Gastroesophageal sphincter (tissue), 3 donors: ENCODE measurements around the gene TNNI3K.

Experiments used
- POLR2A ChIP-seq, 2 donors: fragments of 450-650 bp; IDR thresholded peaks; one replicate each; pipeline ENCODE4 v1.6.1; 2017; ENCODE audit warnings: antibody characterized with exemption in 2 of 2, mild to moderate bottlenecking in 2 of 2, moderate library complexity in 1 of 2
- POLR2AphosphoS5 ChIP-seq: sonication (generic); formaldehyde crosslinking; IDR thresholded peaks from one replicate; pipeline ENCODE4 v1.6.1; 2017; ENCODE audit warnings: antibody characterized with exemption
- TF ChIP-seq, protein P1 (sequence below), 4 experiments: fragments of 200-600 bp in 2 of 4; fragments of 450-650 bp in 2 of 4; sonication (generic) in 1 of 4; IDR thresholded peaks; one replicate each; pipeline ENCODE4 v1.5.1; 2017 to 2019; ENCODE audit warnings: antibody characterized with exemption in 4 of 4, mild to moderate bottlenecking in 2 of 4, moderate library complexity in 2 of 4

DNA sequence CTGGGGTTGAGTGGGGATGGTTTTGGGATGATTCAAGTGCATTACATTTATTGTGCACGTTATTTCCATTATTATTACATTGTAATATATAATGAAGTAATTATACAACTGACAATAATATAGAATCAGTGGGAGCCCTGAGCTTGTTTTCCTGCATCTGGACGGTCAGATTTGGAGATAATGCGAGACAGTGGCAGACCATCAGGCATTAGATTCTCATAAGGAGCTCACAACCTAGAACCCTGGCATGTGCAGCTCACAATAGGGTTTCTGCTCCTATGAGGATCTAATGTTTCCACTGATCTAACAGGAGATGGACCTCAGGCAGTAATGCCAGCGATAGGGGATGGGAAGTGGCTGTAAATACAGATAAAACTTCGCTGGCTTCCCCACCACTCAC is 355.1 kb downstream of the TNNI3K start:
- TF ChIP-seq, protein P1, sequence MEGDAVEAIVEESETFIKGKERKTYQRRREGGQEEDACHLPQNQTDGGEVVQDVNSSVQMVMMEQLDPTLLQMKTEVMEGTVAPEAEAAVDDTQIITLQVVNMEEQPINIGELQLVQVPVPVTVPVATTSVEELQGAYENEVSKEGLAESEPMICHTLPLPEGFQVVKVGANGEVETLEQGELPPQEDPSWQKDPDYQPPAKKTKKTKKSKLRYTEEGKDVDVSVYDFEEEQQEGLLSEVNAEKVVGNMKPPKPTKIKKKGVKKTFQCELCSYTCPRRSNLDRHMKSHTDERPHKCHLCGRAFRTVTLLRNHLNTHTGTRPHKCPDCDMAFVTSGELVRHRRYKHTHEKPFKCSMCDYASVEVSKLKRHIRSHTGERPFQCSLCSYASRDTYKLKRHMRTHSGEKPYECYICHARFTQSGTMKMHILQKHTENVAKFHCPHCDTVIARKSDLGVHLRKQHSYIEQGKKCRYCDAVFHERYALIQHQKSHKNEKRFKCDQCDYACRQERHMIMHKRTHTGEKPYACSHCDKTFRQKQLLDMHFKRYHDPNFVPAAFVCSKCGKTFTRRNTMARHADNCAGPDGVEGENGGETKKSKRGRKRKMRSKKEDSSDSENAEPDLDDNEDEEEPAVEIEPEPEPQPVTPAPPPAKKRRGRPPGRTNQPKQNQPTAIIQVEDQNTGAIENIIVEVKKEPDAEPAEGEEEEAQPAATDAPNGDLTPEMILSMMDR (IDR thresholded peaks at IDR 0.05) = no peak
- TF ChIP-seq POLR2A (IDR thresholded peaks at IDR 0.05) (no peak), POLR2AphosphoS5 (no peak)
